Activated CD4-positive, alpha-beta T cell treated with anti-CD3 and anti-CD28 coated beads, Interleukin-2, amount 50 U/mL, for 1 hour (primary cell): ENCODE data around the gene PHF21A.

Experiments
- DNase-seq: peaks from one replicate; pipeline ENCODE4 v3.0.0-alpha.2; 2020

The PHF21A gene

DNA sequence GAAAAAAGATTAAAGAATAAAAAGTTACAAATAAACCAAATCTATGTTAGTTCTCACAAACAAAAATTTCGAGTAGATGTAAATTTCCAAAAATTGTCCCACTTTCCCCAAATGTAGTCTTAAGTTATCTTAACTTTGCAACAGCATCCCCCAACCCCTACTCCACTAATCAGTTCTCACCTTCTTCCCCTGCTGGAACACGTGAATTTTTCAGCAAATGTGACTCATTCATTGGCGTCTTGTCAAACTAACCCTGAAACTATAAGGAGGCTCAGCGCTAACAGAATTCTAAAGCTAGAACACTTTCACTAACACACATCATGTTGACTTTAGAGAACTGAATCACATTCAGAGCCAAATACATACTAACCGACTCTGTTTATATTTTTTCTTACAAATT, 46.1 kb downstream of the PHF21A start:
- DNase-seq: no peak

DNA sequence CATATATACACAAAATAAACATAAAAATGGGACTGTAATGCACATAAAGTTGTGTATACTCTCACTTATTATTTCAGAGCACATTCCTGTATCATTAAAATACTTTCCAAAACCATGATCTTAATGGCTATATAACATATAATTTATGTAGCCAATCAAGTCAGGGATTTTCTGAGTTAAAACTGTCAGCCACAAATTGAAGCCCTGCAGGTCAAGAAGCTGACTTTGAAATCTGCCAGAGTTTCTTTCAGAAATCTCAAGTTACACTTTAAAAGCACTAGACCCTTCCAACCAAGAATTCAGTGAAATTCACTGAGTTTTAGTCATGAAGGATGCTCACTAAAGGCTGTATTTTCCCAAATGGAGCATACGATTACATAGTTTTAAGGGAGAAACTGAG, 47.6 kb downstream of the PHF21A start:
- no peak for DNase-seq

GRCh38 chr11:46072172-46072964, 48.9 kb downstream of the PHF21A start:
- no peak for DNase-seq

DNA sequence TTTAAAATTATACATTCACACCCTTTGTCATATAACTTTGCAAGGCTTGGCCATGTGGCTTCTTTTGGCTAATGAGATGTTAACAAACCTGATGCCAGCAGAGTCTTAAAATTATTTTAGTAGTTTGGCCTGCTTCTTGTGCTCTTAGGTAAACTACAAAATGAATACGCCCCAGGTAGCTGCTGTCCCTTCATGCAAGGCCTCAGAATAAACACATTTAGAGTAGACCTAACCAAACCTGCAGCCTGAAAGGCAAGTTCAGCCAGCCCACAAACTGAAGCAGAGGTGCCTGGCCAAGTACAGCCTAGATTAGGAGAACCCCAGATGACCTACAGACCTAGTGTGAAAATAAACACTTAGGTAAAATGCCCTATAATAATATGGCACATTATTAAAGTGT, 50.2 kb downstream of the PHF21A start:
- no peak for DNase-seq

DNA sequence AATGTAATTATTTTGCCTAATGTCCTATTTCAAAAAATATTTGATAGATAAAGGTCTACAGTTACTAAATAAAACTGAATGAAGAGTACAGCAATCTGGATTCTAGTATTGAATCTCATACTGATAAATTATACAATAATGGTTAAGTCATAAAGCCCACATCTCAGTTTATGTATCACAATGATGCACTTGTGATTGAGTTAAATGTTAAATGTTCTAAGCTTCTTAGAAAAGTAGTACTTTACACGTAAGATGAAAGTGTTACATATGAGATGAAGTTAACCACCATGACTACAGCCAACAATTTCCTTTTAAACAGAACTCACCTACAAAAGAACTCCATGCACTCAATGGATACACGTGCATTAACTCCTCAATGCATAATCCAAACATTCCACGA, 51.7 kb downstream of the PHF21A start:
- no peak for DNase-seq

- no peak for DNase-seq
These were observed 54.9 kb downstream of the PHF21A start for GRCh38 chr11:46066335-46066734.

DNA sequence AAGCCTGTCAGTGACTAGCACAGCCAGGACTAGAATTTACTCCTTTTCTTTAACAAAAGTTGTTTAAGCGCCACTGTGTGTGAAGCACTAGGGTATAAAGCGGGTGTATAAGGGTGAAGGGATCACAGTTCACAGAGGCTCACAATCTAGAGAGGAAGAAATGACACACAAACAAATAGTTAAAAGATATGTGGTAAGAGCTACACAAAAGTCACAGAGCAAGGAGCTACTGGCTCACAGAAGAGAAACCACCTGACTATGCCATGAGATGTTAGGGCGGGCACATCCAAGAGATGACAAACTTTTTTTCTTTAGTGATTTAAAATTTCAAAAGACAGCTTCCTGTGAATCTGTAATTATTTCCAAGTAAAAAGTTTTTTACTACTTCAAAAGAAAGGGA, 55.6 kb downstream of the PHF21A start:
- no peak for DNase-seq

DNA sequence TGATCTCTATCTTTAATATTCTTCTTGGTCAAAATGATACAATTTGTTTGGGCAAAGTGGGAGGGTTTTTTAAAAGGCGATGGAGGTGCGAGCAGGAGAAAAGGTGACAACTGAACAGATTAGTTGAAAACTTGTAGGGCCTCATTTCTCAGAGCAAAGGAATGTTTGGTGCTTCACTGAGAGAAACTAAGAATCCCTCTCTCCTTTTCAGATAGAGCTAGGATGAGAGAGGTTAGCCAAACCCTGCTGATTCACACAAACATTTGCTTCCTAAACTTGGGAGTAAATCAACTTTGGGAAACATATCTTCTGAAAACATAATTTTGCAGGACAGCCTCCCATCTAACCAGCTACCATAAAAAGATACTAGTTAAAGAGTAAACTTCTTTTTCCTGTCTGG, 57.0 kb downstream of the PHF21A start:
- DNase-seq: no peak

DNA sequence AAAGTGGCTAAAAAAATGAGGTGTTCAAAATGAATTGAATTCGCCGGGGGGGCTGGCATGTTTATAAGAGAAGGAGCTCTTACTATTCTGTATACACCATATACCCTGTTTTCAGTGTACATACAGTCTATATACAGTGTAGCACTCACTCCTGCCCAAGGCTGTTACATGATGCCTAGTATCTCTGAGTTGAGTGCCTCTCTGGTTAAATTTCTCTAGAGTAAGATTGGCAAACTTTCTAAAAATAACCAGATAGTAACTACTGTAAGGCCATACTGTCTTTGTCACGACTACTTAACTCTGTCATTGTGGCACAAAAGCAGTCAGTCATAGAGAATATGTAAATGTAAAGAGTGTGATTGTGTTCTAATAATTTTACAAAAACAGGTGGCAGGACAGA, 58.1 kb downstream of the PHF21A start:
- DNase-seq: no peak

- DNase-seq: no peak
These were observed 61.2 kb downstream of the PHF21A start for GRCh38 chr11:46060013-46060412.

DNA sequence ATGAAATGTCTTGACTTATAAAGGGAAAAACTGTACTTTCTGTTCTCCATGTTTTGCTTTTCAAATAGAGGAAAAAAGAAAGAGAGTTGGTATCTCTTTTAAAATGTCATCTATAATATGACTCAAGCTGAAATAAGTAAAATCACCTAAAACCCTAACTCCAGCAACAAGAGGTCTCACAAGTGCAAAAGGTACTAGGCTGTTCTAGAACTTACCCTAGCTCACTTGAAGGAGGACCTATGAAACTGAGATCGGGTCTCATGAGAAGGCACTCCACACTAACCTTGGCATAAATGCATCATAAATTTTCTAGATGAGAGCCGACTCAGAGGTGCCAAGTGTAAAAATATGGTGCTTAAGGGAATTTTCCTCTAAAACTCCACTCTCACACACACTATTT, 63.8 kb downstream of the PHF21A start:
- no peak for DNase-seq

GRCh38 chr11:46055371-46055770, 65.9 kb downstream of the PHF21A start:
- DNase-seq: no peak

- DNase-seq: no peak
These were observed 70.2 kb downstream of the PHF21A start for GRCh38 chr11:46051102-46051501.

GRCh38 chr11:46050662-46051061, 70.6 kb downstream of the PHF21A start:
- no peak for DNase-seq

DNA sequence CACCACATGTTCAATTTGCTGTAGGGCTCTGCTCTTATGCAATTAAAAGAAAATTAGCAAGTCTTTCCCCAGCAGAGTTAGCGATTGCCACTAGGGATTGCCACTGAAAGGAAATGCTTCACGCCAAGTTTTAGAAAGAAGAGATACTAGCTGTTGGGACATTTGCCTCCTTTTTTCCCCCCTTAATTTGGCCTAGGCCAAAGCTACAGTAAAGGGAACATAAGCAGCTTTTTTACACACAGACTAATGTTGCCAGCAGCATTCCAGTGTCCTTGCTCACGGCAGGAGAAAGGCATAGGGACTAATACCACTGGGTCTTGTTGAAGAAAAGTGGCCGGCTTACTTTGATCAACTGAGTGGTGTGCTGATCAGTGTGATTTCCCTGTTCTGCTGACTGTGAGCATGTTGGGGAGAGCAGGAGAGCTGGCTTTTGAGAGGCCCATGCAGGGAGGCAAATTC, 71.2 kb downstream of the PHF21A start:
- no peak for DNase-seq

- DNase-seq: no peak
These were observed 71.8 kb downstream of the PHF21A start for GRCh38 chr11:46049325-46049897.

DNA sequence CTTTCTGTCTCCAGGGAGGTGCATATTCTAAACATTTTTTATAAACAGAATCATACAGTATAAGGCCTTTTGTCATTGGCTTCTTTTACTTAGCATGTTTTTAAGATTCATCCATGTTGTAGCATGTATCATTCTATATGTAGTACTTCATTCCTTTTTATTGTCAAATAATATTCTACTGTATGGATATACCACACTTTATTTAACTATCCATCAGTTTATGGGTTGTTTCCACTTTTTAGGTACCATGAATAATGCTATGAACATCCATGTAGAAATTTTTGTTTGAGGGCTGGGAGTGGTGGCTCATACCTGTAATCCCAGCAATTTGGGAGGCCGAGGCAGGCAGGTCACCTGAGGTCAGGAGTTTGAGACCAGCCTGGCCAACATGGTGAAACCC, 73.1 kb downstream of the PHF21A start:
- no peak for DNase-seq

DNA sequence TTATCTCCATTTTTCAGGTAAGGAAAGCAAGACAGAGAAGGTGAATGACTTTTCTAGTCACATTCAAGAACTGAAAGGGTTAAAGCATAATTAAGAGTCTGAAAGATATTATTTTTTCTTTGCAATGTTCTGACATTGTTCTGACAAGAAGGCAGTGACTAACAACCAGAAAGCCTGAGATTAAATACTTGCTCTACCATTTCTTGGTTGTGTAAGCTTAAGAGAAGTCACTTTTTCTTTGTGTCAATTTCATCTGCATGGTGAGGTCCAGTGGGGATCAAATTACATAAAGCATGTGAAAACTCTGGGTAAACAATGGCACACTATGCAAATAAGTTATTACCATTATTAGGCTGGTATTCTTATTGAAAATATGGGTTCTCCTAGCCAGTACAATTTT, 73.7 kb downstream of the PHF21A start:
- no peak for DNase-seq

DNA sequence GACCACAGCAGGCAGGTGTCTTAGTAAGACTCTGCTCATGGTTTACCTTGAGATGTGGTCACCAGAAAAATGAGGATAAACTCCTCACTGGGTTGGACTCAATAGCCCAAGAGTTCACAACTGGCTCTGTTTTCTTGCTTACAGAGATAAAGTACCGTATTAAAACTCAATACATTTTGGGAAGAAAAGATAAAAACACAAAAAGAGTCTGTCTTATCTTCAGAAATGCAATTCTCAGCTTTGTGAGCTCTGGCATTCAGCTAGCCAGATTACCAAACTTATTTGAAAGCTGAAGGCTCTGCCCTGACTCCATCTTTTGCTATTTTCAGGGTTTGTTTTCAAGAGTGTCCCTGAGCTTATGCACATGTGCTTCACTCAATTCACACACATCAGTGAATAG, 75.4 kb downstream of the PHF21A start:
- no peak for DNase-seq

DNA sequence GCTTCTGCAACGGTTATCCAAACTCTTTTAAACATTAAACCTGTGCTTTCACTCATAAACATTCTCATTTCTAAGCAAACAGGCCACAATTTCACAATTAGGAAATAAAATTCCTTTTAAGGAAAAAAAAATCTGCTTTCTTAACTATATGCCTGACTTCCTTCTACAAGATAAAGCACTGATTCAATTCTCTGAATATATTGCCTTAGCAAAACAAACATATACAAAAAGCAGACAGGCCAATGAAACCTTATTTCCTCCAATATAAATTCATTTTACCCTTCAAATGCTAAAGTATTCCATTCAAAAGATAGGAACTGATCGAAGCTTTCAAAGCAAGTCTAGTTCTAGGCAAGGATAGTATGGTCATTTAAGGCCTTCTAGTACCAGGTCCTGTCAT, 76.7 kb downstream of the PHF21A start:
- DNase-seq: no peak

- DNase-seq: no peak
These were observed 81.3 kb downstream of the PHF21A start for GRCh38 chr11:46039990-46040389.

DNA sequence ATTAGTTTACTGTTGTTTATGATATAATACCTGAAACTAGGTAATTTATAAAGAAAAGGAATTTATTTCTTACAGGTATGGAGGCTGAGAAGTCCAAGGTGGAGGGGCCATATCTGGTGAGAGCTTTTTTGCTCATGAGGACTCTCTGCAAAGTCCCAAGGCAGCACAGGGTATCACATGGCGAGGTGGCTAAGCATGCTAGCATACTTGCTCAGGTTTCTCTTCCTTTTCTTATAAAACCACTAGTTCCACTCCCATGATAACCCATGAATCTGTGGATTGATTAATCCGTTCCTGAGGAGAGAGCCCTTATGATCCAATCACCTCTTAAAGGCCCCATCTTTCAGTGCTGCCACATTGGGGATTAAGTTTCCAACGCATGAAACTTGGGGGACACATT, 82.7 kb downstream of the PHF21A start:
- no peak for DNase-seq

DNA sequence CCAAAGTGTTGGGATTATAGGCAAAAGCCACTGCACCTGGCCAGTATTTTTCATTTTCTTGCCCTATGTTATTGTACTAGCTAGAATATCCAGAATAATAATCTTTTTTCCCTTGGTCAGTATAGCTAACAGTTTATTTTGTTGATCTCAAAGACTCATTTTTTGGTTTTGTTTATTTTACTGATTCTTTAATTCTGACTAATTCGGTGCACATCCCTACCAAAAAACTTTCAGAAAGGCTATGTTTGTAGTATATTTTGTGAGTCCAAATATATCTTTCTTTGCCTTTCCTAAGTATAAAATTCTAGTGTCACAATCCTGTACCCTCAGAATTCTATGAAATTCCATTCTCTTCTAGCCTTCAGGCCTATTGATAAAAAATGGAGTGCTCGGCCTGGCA, 84.3 kb downstream of the PHF21A start:
- DNase-seq: no peak

DNA sequence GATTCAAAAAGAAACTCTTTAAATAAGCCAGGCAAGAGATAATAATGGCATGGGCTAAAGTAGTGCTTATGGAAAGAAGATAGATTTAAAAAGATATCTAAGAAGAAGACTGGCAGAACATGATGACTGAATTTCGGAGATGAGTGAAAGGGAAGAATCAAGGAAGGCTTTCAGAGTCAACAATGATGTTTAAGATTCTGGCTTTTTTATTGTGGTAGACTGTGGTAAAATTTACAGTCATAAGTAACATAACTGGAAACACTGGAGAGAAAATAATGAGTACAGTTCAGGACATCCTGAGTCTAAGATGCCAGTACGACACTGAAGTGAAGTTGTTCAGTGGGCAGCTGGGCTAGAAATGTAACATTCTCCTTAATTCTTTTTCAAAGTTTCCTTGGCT, 85.2 kb downstream of the PHF21A start:
- DNase-seq: no peak

GRCh38 chr11:46034041-46034440, 87.2 kb downstream of the PHF21A start:
- no peak for DNase-seq
